Breast epithelium (tissue), 4 donors: Measurements from ENCODE around the gene RAB5B. TPM values are rescaled to one million over a fixed set of nuclear protein-coding genes. Genes with fewer than 3 reads are reported as not detected.

Source experiments
- DNase-seq, 2 donors: peaks; one replicate each; pipeline ENCODE4 v3.0.0-alpha.2; 2019; ENCODE audit warnings: low spot score in 2 of 2
- H3K27ac ChIP-seq, 2 donors: fragments of 200-600 bp; sonication (generic) in 1 of 2; one replicate each; pipeline ENCODE4 v1.5.1; 2016 to 2019; ENCODE audit warnings: mild to moderate bottlenecking in 1 of 2
- H3K27me3 ChIP-seq, 2 donors: fragments of 200-600 bp; sonication (generic) in 1 of 2; one replicate each; pipeline versions ENCODE4 v1.5.1 to v1.6.0; 2017 to 2019; ENCODE audit warnings: control low read depth in 1 of 2, mild to moderate bottlenecking in 1 of 2
- H3K36me3 ChIP-seq: fragments of 200-600 bp; one replicate; pipeline ENCODE4 v1.5.1; 2019
- H3K4me1 ChIP-seq, 2 donors: fragments of 200-600 bp; sonication (generic); one replicate each; pipeline ENCODE4 v1.5.1; 2016 to 2019; ENCODE audit warnings: control low read depth in 1 of 2
- H3K4me3 ChIP-seq, 3 donors: fragments of 200-600 bp; sonication (generic); 1 replicate in 2 of 3; 2 replicates in 1 of 3; pipeline ENCODE4 v1.5.1; 2016 to 2019; ENCODE audit warnings: mild to moderate bottlenecking in 3 of 3, moderate library complexity in 2 of 3
- H3K9me3 ChIP-seq, 2 donors: fragments of 200-600 bp; sonication (generic) in 1 of 2; one replicate each; pipeline ENCODE4 v1.5.1; 2016 to 2019; ENCODE audit warnings: control low read depth in 1 of 2
- POLR2A ChIP-seq: fragments of 450-650 bp; IDR thresholded peaks from one replicate; pipeline ENCODE4 v1.6.1; 2016; ENCODE audit warnings: antibody characterized with exemption, mild to moderate bottlenecking, moderate library complexity
- POLR2AphosphoS5 ChIP-seq, 3 donors: sonication (generic); formaldehyde crosslinking; IDR thresholded peaks; one replicate each; pipeline ENCODE4 v1.6.1; 2017; ENCODE audit warnings: antibody characterized with exemption in 3 of 3
- intact Hi-C: fragments of 100-400 bp; cut with DNase I; formaldehyde crosslinking; loops from one replicate; pipeline ENCODE4 v1.15.1; 2023; ENCODE audit warnings: low total_unique reads
- total RNA-seq, 3 donors: library from RNA; depleted of rRNA; stranded (reverse); fragments of >200 nt; gene quantifications; one replicate each; pipeline ENCODE4 v1.1.0, GENCODE V29; 2016
- TF ChIP-seq, protein P1 (sequence below), 3 donors: fragments of 450-650 bp; IDR thresholded peaks; one replicate each; pipeline ENCODE4 v1.5.1; 2016 to 2017; ENCODE audit warnings: antibody characterized with exemption in 3 of 3, mild to moderate bottlenecking in 3 of 3, moderate library complexity in 3 of 3

Gene RAB5B
- total RNA-seq, 3 donors from 2014 or later: 74.9 to 98.8 (median 75.7) TPM

- Histone ChIP-seq H3K27me3 (no peaks in the 10 kb centered on the region), H3K27ac (peak overlapping the region in 1 of 2 donors; percentile 61), H3K36me3 (no peaks in the 10 kb centered on the region), H3K4me1 (no peaks in the 10 kb centered on the region), H3K4me3 (no peak overlapping the region), H3K9me3 (no peaks in the 10 kb centered on the region)
- DNase-seq: no peak
- intact Hi-C loops: no loop called here
- TF ChIP-seq, protein P1, sequence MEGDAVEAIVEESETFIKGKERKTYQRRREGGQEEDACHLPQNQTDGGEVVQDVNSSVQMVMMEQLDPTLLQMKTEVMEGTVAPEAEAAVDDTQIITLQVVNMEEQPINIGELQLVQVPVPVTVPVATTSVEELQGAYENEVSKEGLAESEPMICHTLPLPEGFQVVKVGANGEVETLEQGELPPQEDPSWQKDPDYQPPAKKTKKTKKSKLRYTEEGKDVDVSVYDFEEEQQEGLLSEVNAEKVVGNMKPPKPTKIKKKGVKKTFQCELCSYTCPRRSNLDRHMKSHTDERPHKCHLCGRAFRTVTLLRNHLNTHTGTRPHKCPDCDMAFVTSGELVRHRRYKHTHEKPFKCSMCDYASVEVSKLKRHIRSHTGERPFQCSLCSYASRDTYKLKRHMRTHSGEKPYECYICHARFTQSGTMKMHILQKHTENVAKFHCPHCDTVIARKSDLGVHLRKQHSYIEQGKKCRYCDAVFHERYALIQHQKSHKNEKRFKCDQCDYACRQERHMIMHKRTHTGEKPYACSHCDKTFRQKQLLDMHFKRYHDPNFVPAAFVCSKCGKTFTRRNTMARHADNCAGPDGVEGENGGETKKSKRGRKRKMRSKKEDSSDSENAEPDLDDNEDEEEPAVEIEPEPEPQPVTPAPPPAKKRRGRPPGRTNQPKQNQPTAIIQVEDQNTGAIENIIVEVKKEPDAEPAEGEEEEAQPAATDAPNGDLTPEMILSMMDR (IDR thresholded peaks at IDR 0.05): peak; percentile 49 to 61 (median 60)
- TF ChIP-seq POLR2AphosphoS5 (IDR thresholded peaks at IDR 0.05) (no peak), POLR2A (no peak)
Observed at GRCh38 chr12:56029666-56030293, 55.9 kb downstream of the RAB5B start.

- intact Hi-C loops: no loop called here
- no peaks in the 10 kb centered on the region for H3K4me1 ChIP-seq
- H3K27me3 ChIP-seq: no peaks in the 10 kb centered on the region
- no peak for DNase-seq
- H3K36me3 ChIP-seq: no peaks in the 10 kb centered on the region
- TF ChIP-seq POLR2AphosphoS5 (IDR thresholded peaks at IDR 0.05): no peak
- TF ChIP-seq, protein P1 (IDR thresholded peaks at IDR 0.05): no peak
- TF ChIP-seq POLR2A: no peak
- H3K27ac ChIP-seq: no peak overlapping the region
- no peak overlapping the region for H3K4me3 ChIP-seq
- no peaks in the 10 kb centered on the region for H3K9me3 ChIP-seq
Observed at GRCh38 chr12:56031987-56032386, 58.1 kb downstream of the RAB5B start.

DNA sequence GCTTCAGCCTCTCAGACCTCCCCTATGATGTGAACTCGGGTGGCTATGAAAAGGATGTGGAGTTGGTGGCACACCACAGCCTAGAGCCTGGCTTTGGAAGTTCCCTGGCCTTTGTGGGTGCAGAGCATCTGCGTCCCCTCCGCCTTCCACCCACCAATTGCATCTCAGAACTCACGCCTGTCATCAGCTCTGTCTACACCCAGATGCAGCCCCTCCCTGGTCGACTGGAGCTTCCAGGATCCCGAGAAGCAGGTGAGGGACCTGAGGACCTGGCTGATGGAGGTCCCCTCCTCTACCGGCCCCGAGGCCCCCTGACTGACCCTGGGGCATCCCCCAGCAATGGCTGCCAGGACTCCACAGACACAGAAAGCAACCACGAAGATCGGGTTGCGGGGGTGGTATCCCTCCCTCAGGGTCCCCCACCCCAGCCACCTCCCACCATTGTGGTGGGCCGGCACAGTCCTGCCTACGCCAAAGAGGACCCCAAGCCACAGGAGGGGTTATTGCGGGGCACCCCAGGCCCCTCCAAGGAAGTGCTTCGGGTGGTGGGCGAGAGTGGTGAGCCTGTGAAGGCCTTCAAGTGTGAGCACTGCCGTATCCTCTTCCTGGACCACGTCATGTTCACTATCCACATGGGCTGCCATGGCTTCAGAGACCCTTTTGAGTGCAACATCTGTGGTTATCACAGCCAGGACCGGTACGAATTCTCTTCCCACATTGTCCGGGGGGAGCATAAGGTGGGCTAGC lies 60.9 kb downstream of the RAB5B start:
- no peaks in the 10 kb centered on the region for H3K9me3 ChIP-seq
- H3K4me1 ChIP-seq: no peaks in the 10 kb centered on the region
- H3K4me3 ChIP-seq: no peak overlapping the region
- intact Hi-C loops: no loop called here
- TF ChIP-seq POLR2A (no peak), POLR2AphosphoS5 (IDR thresholded peaks at IDR 0.05) (no peak)
- TF ChIP-seq, protein P1 (IDR thresholded peaks at IDR 0.05): no peak
- no peaks in the 10 kb centered on the region for H3K27me3 ChIP-seq
- H3K36me3 ChIP-seq: no peaks in the 10 kb centered on the region
- H3K27ac ChIP-seq: no peak overlapping the region
- no peak for DNase-seq

- Histone ChIP-seq H3K4me3 (no peak overlapping the region), H3K9me3 (no peaks in the 10 kb centered on the region), H3K4me1 (no peaks in the 10 kb centered on the region), H3K36me3 (no peaks in the 10 kb centered on the region), H3K27me3 (no peaks in the 10 kb centered on the region), H3K27ac (no peak overlapping the region)
- intact Hi-C loops: no loop called here
- no peak for DNase-seq
- no peak for TF ChIP-seq POLR2AphosphoS5 (IDR thresholded peaks at IDR 0.05)
- TF ChIP-seq, protein P1 (IDR thresholded peaks at IDR 0.05): no peak
- TF ChIP-seq POLR2A: no peak
Observed at GRCh38 chr12:56037161-56037560, 63.3 kb downstream of the RAB5B start.

DNA sequence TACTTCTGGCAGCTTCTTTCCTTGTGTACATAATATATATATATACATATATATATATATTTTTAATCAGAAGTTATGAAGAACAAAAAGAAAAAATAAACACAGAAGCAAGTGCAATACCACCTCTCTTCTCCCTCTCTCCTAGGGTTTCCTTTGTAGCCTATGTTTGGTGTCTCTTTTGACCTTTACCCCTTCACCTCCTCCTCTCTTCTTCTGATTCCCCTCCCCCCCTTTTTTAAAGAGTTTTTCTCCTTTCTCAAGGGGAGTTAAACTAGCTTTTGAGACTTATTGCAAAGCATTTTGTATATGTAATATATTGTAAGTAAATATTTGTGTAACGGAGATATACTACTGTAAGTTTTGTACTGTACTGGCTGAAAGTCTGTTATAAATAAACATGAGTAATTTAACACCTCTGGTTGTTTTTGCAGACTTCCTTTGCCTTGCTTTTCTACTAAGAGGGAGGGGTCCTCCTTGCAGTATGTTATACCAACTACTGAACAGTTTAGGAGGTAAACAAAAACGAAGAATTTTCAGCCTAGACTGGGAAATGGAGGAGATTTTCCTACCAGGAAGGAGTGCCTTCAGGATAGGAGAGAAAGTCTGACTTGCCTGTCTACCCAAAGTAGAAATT lies 64.3 kb downstream of the RAB5B start:
- intact Hi-C loops: no loop called here
- no peaks in the 10 kb centered on the region for H3K36me3 ChIP-seq
- no peaks in the 10 kb centered on the region for H3K27me3 ChIP-seq
- no peak overlapping the region for H3K4me3 ChIP-seq
- no peak for TF ChIP-seq POLR2AphosphoS5 (IDR thresholded peaks at IDR 0.05)
- no peak for TF ChIP-seq POLR2A
- TF ChIP-seq, protein P1 (IDR thresholded peaks at IDR 0.05): no peak
- H3K4me1 ChIP-seq: peaks cover 3 to 7% of the 10 kb centered on the region in 2 donors
- H3K9me3 ChIP-seq: no peaks in the 10 kb centered on the region
- no peak overlapping the region for H3K27ac ChIP-seq
- no peak for DNase-seq
